HG02981 (cell line): Measurements from ENCODE around the gene MIEF1.
A peak's percentile ranks its signal among the peaks of the same experiment; 100 is the strongest.

Experiments used
- ATAC-seq: cut with Tn5 transposase; IDR thresholded peaks from one replicate; pipeline ENCODE4 v1.9.1; 2021; ENCODE audit warnings: mild to moderate bottlenecking, moderate library complexity; ENCODE audit not compliant: unreplicated experiment

Gene MIEF1

GRCh38 chr22:39470451-39471291 is 31.4 kb upstream of the MIEF1 start:
- ATAC-seq, result no peak

GRCh38 chr22:39471381-39472141 is 30.5 kb upstream of the MIEF1 start:
- peak; percentile 61 for ATAC-seq

- no peak for ATAC-seq
Measured at GRCh38 chr22:39472570-39473556, 29.2 kb upstream of the MIEF1 start.

DNA sequence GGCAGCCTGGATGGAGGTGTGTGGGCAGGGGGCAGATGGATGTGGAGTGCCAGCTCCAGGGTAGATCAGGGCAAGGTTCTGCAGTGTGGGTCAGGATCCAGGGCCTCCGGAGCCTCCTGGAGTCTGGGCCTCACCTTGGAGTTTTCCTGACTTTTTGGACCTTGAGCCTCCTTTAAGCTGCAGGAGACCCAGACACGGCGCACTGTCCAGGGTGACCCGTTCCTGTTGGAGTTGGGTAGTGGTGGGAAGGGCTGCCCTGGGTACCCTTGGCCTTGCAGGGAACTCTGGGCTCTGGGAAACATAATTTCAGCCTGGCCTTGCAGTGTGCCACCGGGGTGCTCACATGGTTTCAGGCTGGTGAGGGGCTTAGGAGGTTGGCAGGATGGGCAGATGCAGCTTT is 28.2 kb upstream of the MIEF1 start:
- no peak for ATAC-seq

DNA sequence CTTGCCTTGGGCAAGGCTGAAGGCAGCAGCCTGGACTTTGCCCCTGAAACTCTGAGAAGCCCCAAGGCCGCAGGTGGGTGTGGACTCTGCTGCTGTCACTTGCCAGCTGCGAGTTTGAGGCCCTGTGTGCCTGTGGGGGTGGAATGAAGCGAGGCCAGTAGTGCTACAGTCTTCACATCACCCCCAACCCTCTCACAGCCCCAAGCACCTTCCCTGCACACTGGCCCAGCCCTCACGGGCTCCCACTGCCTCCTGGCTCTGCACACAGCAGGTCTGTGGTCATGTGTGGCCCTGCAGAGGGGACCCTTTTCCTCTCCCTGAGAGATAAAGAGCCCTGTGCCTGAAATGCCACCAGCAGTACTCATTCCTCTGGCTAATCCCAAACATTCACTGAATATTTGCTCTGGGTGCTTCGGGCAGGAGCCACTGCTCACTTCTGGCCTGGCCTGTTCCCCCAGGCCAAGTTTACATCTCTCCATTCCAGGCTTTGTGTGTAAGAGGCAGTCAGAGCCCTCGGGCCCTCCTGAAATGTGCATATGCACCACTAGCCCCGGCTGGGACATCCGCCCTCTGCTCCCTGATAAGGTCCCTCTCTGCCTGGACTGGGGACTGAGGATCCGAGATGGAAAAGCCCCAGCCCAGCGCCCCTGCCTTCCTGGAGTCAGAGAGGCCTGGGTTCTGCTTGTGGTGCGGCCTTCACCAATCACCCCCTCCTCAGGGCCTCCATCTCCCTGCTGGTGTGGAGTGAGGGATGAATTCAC is 27.6 kb upstream of the MIEF1 start:
- no peak for ATAC-seq

DNA sequence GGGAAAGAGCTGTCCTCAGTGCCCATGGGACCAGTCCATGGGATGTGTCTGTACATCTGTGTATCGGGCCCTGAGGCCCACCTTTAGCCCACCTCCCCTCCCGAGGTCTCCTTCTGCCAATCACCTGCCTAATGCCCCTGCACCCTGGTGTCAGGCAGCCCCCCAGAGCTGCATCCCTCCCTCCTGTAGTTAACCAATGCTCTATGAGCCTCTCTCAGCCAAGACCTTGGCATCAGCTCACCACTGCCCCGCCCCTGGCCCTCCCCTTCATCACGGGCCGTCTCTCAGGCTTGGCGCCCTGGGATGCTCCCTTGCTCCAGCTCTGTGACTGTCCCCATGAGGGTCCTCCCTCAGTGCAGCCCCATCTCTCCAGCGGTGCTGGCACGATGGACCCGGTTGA is 26.8 kb upstream of the MIEF1 start:
- ATAC-seq, result no peak

DNA sequence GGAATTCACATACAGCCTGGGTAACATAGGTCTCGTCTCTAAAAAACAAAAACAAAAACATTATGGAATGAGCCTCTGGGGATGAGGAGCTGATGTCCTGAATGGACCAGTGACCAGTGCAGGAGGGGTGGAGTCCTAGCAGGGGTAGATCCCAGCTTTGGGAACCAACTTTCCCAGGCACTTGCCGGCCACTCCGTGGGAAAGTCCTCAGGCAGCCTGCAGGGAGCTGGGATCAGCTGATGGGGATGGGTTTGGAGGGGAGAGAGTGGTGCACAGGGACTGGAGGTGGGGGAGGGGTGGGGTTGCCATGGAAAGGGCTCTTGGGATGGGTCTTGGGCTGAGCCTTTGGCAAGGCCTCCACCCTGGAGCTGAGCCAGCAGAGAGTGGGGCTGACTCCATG is 26.2 kb upstream of the MIEF1 start:
- ATAC-seq, result no peak

GRCh38 chr22:39476664-39477063 is 25.4 kb upstream of the MIEF1 start:
- ATAC-seq, result no peak

GRCh38 chr22:39477542-39477941 is 24.5 kb upstream of the MIEF1 start:
- no peak for ATAC-seq

DNA sequence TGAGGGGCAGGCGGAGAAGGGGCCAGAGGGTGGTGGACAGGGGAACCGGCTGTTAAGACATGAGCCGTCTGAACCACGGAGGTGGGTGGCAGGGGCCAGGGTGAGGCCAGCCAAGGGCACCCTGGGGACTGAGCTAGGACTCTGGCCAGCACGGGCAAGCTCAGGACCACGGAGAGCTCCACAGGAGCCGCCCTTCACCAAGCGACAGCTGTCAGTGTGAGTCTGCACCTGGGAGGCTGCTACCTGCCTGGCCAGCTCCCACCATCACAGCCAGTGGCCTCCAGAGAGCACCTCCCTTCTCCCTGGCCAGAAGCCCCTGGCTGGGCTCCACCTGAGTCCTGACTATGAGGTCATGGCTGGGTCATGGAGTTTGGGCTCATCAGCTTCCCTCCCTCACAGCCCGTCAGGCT is 23.6 kb upstream of the MIEF1 start:
- no peak for ATAC-seq

DNA sequence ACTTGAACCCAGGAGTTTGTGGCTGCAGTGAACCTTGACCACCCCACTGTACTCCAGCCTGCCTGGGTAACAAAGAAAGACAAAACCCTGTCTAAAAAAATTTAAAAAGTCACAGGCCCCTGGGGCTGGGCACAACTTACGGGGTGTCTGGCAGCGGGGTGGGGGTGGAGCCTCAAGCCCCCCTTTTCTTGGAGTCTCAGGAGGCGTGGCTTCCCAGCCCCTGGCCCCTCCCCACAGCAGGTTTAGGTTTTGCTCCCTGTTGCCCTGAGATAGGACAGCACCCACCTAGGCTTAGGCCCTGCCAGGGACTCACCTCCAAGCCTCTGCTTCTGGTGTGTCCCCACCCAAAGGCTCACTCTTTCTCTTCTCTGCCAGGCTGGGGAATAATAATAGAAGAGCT is 22.8 kb upstream of the MIEF1 start:
- ATAC-seq, result no peak

GRCh38 chr22:39480557-39480956 is 21.5 kb upstream of the MIEF1 start:
- ATAC-seq, result no peak

GRCh38 chr22:39481054-39481453 is 21.0 kb upstream of the MIEF1 start:
- ATAC-seq, result no peak

DNA sequence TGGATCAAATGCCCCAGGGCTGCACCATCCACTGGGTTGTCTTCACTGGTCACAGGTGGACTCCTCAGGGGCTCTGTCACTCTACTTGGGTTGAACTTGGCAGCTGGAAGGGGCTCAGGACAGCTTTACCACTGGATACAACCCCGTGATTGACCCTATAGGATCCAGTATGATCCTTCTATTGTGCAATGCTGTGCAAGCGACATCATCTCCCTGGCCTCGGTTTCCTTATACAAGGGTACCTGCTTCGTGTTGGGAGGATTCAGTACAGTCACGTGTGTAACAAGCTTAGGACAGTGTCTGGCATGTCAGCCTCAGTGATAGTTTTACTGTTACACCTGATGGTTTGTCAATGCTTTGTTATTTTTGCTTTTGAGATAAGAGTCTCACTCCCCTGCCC is 20.5 kb upstream of the MIEF1 start:
- ATAC-seq, result no peak

DNA sequence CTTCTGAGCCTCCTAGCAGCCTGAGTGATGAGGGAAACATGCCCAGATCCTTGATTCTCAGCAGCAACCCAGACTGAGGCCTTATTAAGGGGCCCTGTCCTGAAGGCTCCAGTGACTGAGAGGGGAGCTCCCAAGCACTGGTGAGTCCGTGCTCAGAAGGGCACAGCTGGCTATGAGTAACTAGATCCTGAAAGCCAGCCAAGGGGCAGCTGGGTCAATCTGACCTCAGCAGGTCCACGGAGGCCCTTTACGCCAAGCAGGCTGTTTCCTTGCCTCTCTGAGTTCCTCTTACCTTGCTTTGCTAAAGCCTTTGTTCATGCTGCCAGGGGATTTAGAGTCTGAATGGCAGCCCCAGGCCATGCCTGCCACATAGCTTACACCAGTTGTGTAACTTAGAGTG is 19.3 kb upstream of the MIEF1 start:
- no peak for ATAC-seq

DNA sequence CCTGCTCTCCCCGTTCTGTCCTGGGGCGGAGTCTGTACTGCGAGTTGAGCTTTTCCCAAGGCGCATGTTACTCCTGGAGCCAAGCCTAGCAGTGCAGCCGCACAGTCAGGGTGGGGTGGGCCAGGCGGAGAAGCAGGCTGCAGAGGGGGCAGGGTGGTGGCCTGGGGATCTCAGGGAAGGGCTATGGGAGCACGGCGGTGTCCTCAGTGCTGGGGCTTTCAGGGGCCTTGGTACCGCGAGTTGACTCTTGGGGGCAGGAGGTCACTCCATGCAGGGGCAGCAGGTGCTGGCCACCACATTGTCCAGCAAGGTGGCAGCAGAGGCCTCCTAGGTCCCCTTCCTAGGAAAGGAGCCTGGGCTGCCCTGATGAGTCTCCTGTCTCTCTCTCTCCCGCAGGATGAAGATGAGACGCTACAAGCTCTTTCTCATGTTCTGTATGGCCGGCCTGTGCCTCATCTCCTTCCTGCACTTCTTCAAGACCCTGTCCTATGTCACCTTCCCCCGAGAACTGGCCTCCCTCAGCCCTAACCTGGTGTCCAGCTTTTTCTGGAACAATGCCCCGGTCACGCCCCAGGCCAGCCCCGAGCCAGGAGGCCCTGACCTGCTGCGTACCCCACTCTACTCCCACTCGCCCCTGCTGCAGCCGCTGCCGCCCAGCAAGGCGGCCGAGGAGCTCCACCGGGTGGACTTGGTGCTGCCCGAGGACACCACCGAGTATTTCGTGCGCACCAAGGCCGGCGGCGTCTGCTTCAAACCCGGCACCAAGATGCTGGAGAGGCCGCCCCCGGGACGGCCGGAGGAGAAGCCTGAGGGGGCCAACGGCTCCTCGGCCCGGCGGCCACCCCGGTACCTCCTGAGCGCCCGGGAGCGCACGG is 14.9 kb upstream of the MIEF1 start:
- ATAC-seq, result no peak

- ATAC-seq, result no peak
Measured at GRCh38 chr22:39487826-39488520, 14.1 kb upstream of the MIEF1 start.

- ATAC-seq, result no peak
Measured at GRCh38 chr22:39488563-39489083, 13.5 kb upstream of the MIEF1 start.
